GM23248 (cell line): ENCODE measurements around the gene TENT4B.

ENCODE experiments used
- EZH2 ChIP-seq: fragments of 200-600 bp; sonication (generic); IDR thresholded peaks from 2 replicates; pipeline ENCODE4 v1.6.1; 2018; ENCODE audit warnings: antibody characterized with exemption, mild to moderate bottlenecking; ENCODE audit not compliant: insufficient read depth, poor library complexity, severe bottlenecking
- EZH2phosphoT487 ChIP-seq: fragments of 200-600 bp; sonication (generic); IDR thresholded peaks from 2 replicates; pipeline ENCODE4 v1.6.1; 2018; ENCODE audit warnings: antibody characterized with exemption, moderate library complexity, mild to moderate bottlenecking, low read depth; ENCODE audit not compliant: insufficient read depth

DNA sequence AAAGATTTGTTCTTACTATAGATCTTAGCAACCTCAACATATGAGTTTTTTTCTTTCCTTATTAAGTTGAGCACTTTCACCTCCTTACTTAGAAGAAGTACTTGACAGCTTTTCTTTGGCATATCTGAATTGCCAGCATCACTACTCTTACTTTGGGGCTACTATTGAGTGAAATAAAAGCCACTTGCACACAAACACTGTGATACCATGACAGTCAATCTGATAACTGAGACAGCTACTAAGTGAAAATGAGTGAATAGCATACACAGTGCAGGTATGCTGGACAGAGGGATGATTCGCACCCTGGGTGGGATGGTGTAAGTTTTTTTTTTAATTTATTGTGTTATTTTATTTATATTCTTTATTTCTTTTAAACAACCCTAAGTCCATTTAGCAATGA, 13.5 kb upstream of the TENT4B start:
- TF ChIP-seq EZH2: no peak
- TF ChIP-seq EZH2phosphoT487: no peak
